ENCODE data around the gene HAS3.

Gene HAS3

GRCh38 chr16:69078073-69078472 lies 27.4 kb upstream of the HAS3 start:
- no peak for TF ChIP-seq CTCF (IDR thresholded peaks at IDR 0.05; ENCODE audit: low read depth, low read length, missing control alignments)
- no peak overlapping the region for H3K4me3 ChIP-seq (replicated peaks; ENCODE audit: low read depth, low read length)
- no peak for DNase-seq (ENCODE audit: extremely low read depth, low read depth)

- TF ChIP-seq CTCF (IDR thresholded peaks at IDR 0.05; ENCODE audit: low read depth, low read length, missing control alignments), result no peak
- no peak for DNase-seq (ENCODE audit: extremely low read depth, low read depth)
- no peak overlapping the region for H3K4me3 ChIP-seq (replicated peaks; ENCODE audit: low read depth, low read length)
Measured at GRCh38 chr16:69079697-69080096, 25.8 kb upstream of the HAS3 start.

- TF ChIP-seq CTCF (IDR thresholded peaks at IDR 0.05; ENCODE audit: low read depth, low read length, missing control alignments), result peak; percentile 8
- no peak overlapping the region for H3K4me3 ChIP-seq (replicated peaks; ENCODE audit: low read depth, low read length)
- no peak for DNase-seq (ENCODE audit: extremely low read depth, low read depth)
Measured at GRCh38 chr16:69083306-69083941, 22.0 kb upstream of the HAS3 start.

GRCh38 chr16:69084289-69084688 lies 21.2 kb upstream of the HAS3 start:
- H3K4me3 ChIP-seq (replicated peaks; ENCODE audit: low read depth, low read length), result no peak overlapping the region
- no peak for TF ChIP-seq CTCF (IDR thresholded peaks at IDR 0.05; ENCODE audit: low read depth, low read length, missing control alignments)
- no peak for DNase-seq (ENCODE audit: extremely low read depth, low read depth)

- H3K4me3 ChIP-seq (replicated peaks; ENCODE audit: low read depth, low read length), result no peak overlapping the region
- TF ChIP-seq CTCF (IDR thresholded peaks at IDR 0.05; ENCODE audit: low read depth, low read length, missing control alignments), result no peak
- DNase-seq (ENCODE audit: extremely low read depth, low read depth), result no peak
Measured at GRCh38 chr16:69085032-69085695, 20.3 kb upstream of the HAS3 start.

GRCh38 chr16:69087161-69087581 lies 18.3 kb upstream of the HAS3 start:
- no peak for TF ChIP-seq CTCF (IDR thresholded peaks at IDR 0.05; ENCODE audit: low read depth, low read length, missing control alignments)
- DNase-seq (ENCODE audit: extremely low read depth, low read depth), result no peak
- H3K4me3 ChIP-seq (replicated peaks; ENCODE audit: low read depth, low read length), result no peak overlapping the region
